ENCODE results near the gene EFNA2. TPM values are rescaled to one million over a fixed set of nuclear protein-coding genes. Genes with fewer than 3 reads are reported as not detected.

The EFNA2 gene
- total and polyA plus RNA-seq, 2 of the 8 experiments (the other 6 are each of a cell fraction or from before 2014, with no cell fraction given): 4.0 to 7.0 TPM

DNA sequence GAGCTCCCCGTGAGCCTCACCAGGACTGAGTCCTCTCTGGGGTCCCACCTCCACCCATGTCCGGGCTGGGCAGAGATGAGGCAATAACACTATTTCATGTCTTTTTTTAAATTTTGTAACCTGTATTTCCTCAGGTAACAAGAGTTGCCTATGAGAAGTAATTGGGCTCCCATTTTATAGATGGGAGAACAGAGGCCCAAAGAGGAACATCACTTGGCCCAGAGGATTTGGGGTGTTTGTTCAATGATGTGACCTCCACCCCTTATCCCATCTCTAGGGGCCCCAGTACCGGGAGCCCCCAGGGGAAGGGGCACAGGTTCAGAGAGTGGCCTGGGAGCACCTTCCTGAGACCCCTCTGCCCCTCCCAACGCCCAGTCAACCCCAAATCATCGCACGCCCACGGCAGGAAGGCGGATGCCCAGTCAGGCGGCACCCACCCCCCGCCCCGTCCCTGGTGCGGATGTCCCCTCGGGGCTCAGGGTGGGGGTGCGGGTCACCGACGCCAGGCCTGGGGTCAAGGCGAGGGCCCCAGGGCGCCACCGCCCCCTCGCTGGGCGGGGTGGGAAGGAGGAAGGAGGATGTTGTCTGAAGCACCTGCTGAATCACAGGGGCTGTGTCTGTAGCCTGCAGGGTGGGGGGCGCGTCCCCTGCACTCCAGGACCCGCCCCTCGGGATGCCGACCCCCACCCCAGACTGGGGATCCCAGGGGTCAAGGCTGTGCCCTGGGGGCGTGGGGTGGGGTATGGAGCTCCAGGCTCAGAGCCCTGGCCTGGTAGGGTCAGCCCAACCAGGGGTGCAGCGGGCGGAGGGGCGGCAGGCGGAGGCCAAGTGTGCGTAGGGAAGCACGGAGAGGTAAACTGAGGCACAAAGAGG, 25.6 kb upstream of the EFNA2 start:
- WGBS, 2 experiments (ENCODE audit: extremely low coverage in 1 of 2, insufficient coverage in 1 of 2, insufficient read length in 1 of 2, insufficient replicate concordance in 2 of 2, low coverage in 1 of 2, low lambda C conversion rate in 2 of 2, missing lambda C conversion rate in 1 of 2): 26% methylated on average over 23 of the region's 33 CpGs; no CpG with 5 or more reads in 1 of the 2 experiments
- POLR2A ChIA-PET (ENCODE audit: partially characterized antibody): interaction anchor here (0.9 to 19.4 kb wide), 9 partner anchors 4 to 233 kb away, joined by 3 to 456 read pairs (median 6); partner anchors contain the start of genes ATP5F1D, CBARP, CIRBP and CNN2

More for the DNA sequence above, 25.6 kb upstream of the EFNA2 start:
- no peak overlapping the region for H3K4ac ChIP-seq (replicated peaks; ENCODE audit: insufficient read length, low read depth, low read length)
- no peaks in the 10 kb centered on the region for H3K9me3 ChIP-seq (ENCODE audit: insufficient read depth in 2 of 2, low read depth in 1 of 2, low read length in 1 of 2)
- H2AFZ ChIP-seq (ENCODE audit: low read length): no peak overlapping the region
- H2BK120ac ChIP-seq (replicated peaks; ENCODE audit: low read depth, low read length): no peak overlapping the region
- H3K23me2 ChIP-seq (ENCODE audit: low read depth, low read length): peaks cover 19% of the 10 kb centered on the region; the same call in 1 of the 2 replicates
- no peak overlapping the region for H3K56ac ChIP-seq (replicated peaks; ENCODE audit: insufficient read length, low read depth, low read length)
- DNase-seq (ENCODE audit: low read depth in 1 of 2, low spot score in 2 of 2): no peak
- H2BK12ac ChIP-seq (ENCODE audit: low read depth, low read length): no peak overlapping the region
- no peak for FAIRE-seq
- H3K9ac ChIP-seq (replicated peaks in 1 of 4; ENCODE audit: extremely low read depth in 1 of 4, low read depth in 3 of 4, low read length in 3 of 4): no peak overlapping the region; a peak in 1 of 7 replicates
- peaks cover 0 to 5% of the 10 kb centered on the region in 2 experiments; a peak in 1 of 4 replicates for H3K79me2 ChIP-seq (ENCODE audit: control insufficient read depth in 1 of 2, insufficient read depth in 2 of 2, low read length in 2 of 2)
- no peak overlapping the region for H3K14ac ChIP-seq (ENCODE audit: insufficient read length)
- H3K79me1 ChIP-seq (ENCODE audit: low read depth, low read length): 0 out of 2 replicates have a peak, but pooled peaks cover 2% of the 10 kb centered on the region
- peak overlapping the region; percentile 53; the same call in 1 of the 2 replicates for H2AK5ac ChIP-seq (ENCODE audit: low read depth, low read length)
- peak overlapping the region; percentile 81; the same call in 1 of the 2 replicates for H2BK5ac ChIP-seq (ENCODE audit: low read depth, low read length)
- H3K4me1 ChIP-seq (replicated peaks in 1 of 4; ENCODE audit: control insufficient read depth in 3 of 4, insufficient read depth in 4 of 4, low read length in 3 of 4): peaks cover 0 to 52% (median 33%) of the 10 kb centered on the region in 4 experiments; a peak in 6 of 7 replicates
- H3K4me3 ChIP-seq (ENCODE audit: extremely low read depth in 1 of 4, insufficient read depth in 2 of 4, low read depth in 3 of 4, low read length in 4 of 4): peak overlapping the region in 3 of 4 experiments; percentile 9 to 77 (median 14); a peak in 4 of 8 replicates
- H4K5ac ChIP-seq (ENCODE audit: insufficient read length, low read depth, low read length): no peak overlapping the region
- CTCF ChIA-PET (ENCODE audit: partially characterized antibody): interaction anchor here (0.9 to 15.9 kb wide), 4 partner anchors 8 to 16 kb away, joined by 3 to 212 read pairs (median 6); partner anchors contain the start of gene ATP5F1D
- H4K91ac ChIP-seq (replicated peaks; ENCODE audit: insufficient read length, low read length): peak overlapping the region; percentile 85
- no peak overlapping the region; the same call in 1 of the 2 replicates for H3K27ac ChIP-seq (ENCODE audit: low read depth, low read length)
- peak overlapping the region; percentile 83 to 94 for H3K4me2 ChIP-seq (ENCODE audit: insufficient read depth in 1 of 2, low read depth in 2 of 2, low read length in 2 of 2)
- H4K20me1 ChIP-seq (replicated peaks in 1 of 2; ENCODE audit: control insufficient read depth in 1 of 2, insufficient read depth in 2 of 2, low read length in 2 of 2): peaks cover 11 to 20% of the 10 kb centered on the region in 2 experiments
- peaks cover 10 to 33% (median 15%) of the 10 kb centered on the region in 4 experiments for H3K36me3 ChIP-seq (ENCODE audit: control insufficient read depth in 2 of 4, insufficient read depth in 4 of 4, low read length in 3 of 4)
- H3K27me3 ChIP-seq (replicated peaks in 1 of 4; ENCODE audit: control insufficient read depth in 3 of 4, extremely low read depth in 1 of 4, insufficient read depth in 3 of 4, low read length in 3 of 4): no peaks in the 10 kb centered on the region; a peak in 1 of 7 replicates
- TF ChIP-seq SP1 (IDR thresholded peaks at IDR 0.05; ENCODE audit: low read depth, low read length) (no peak), KDM1A (IDR thresholded peaks at IDR 0.05; ENCODE audit: borderline replicate concordance, low read length) (peak; percentile 82; the same call in 1 of the 2 replicates)
- TF ChIP-seq, protein P1, sequence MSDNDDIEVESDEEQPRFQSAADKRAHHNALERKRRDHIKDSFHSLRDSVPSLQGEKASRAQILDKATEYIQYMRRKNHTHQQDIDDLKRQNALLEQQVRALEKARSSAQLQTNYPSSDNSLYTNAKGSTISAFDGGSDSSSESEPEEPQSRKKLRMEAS (IDR thresholded peaks at IDR 0.05): peak; percentile 17; the same call in 1 of the 2 replicates
- no peak overlapping the region for H3K23ac ChIP-seq (ENCODE audit: insufficient read length)
- H3K18ac ChIP-seq (ENCODE audit: extremely low read depth, low read length): no peak overlapping the region; the same call in 1 of the 2 replicates
- H4K8ac ChIP-seq (ENCODE audit: extremely low read depth, insufficient read depth, low read length): no peak overlapping the region
- no peak overlapping the region for H2BK15ac ChIP-seq (ENCODE audit: low read length)
- no peak overlapping the region for H2BK20ac ChIP-seq (ENCODE audit: low read length)
